ENCODE data around the gene PRELID3B. TPM values are rescaled to one million over a fixed set of nuclear protein-coding genes. Genes with fewer than 3 reads are reported as not detected.

The PRELID3B gene
- total RNA-seq, 1 experiment from 2014 or later = 137 TPM

DNA sequence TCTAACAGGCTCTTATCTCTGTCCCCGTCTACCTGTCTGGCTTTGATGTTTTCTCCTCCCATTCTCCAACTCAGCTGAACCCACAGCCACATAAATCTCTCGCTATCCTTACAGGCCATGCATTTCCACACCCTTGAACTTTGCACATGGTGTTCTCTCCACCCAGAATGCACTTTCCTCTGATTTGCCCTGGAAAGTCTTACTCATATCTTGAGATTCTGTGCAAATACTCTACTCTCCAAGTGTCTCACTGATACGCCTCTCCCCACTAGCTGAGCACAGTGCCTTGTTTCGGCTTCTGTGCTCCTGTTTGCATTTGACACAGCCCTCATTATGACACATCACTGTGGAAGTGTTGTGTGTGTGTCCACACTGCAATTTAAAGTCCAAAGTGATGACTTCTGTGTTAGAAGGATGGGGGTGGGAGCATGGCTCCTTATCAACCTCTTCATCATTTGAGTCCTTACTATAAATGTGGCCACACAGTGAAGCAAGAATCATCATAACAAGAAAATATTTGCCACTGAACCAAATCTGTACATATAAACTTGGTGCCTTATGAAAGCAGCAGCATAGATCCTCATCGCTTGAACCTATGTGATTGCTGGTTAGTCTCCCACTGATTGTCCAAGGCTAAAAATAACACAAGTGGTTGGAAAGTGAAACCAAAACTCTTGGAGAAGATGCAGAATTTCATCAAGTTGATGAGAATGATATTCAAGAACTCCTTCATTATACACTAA is 5.5 kb upstream of the PRELID3B start:
- Histone ChIP-seq H3K4me2 (peak overlapping the region; percentile 73), H3K79me2 (ENCODE audit: low read depth) (no peaks in the 10 kb centered on the region), H4K20me1 (ENCODE audit: insufficient read depth) (no peaks in the 10 kb centered on the region), H3K27ac (peak overlapping the region; percentile 91), H3K9me3 (ENCODE audit: insufficient read depth, low read depth) (no peaks in the 10 kb centered on the region), H3K27me3 (ENCODE audit: insufficient read depth, low read depth) (no peaks in the 10 kb centered on the region), H3K36me3 (ENCODE audit: low read depth) (no peaks in the 10 kb centered on the region), H3F3A (ENCODE audit: insufficient read depth, low read depth) (peaks cover 42% of the 10 kb centered on the region), H3K4me3 (peak overlapping the region; percentile 46), H3K9me2 (ENCODE audit: insufficient read depth) (no peaks in the 10 kb centered on the region), H2AFZ (peak overlapping the region; percentile 0; the same call in 1 of the 2 replicates), H3K4me1 (replicated peaks; ENCODE audit: insufficient read depth) (peaks cover 72% of the 10 kb centered on the region)
- ChIA-PET POLR2A (ENCODE audit: unreplicated experiment) (no interaction called here), CTCF (no interaction called here)
- intact Hi-C loops (cut with micrococcal nuclease; ENCODE audit: unreplicated experiment) = no loop called here
- no peak for TF ChIP-seq EZH2 (IDR thresholded peaks at IDR 0.05; ENCODE audit: low read depth)
- TF ChIP-seq, protein P1, sequence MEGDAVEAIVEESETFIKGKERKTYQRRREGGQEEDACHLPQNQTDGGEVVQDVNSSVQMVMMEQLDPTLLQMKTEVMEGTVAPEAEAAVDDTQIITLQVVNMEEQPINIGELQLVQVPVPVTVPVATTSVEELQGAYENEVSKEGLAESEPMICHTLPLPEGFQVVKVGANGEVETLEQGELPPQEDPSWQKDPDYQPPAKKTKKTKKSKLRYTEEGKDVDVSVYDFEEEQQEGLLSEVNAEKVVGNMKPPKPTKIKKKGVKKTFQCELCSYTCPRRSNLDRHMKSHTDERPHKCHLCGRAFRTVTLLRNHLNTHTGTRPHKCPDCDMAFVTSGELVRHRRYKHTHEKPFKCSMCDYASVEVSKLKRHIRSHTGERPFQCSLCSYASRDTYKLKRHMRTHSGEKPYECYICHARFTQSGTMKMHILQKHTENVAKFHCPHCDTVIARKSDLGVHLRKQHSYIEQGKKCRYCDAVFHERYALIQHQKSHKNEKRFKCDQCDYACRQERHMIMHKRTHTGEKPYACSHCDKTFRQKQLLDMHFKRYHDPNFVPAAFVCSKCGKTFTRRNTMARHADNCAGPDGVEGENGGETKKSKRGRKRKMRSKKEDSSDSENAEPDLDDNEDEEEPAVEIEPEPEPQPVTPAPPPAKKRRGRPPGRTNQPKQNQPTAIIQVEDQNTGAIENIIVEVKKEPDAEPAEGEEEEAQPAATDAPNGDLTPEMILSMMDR (conservative IDR thresholded peaks at IDR 0.05) = no peak
- DNase-seq = peak in 1 of 2 experiments; percentile 99
- no TSS peak for BruUV-seq (replicated peaks)

DNA sequence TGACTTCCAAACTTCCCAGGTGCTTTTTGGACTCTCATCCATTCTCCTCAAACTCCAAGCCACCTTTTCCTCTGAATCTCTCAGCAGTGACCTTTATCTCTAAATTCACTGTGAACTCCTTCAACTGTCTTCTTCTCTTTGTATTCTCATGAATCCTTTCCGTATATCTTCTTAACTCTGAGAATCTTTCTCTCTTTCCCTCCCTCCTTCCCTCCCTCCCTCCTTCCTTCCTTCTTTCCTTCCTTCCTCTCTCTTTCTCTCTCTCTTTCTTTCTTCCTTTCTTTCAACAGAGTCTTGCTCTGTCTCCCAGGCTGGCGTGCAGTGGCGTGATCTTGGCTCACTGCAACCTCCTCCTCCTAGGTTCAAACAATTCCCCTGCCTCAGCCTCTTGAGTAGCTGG is 4.3 kb upstream of the PRELID3B start:
- H3K4me3 ChIP-seq = no peak overlapping the region
- peak overlapping the region; percentile 73; the same call in 1 of the 2 replicates for H3K4me2 ChIP-seq
- no peaks in the 10 kb centered on the region for H3K9me2 ChIP-seq (ENCODE audit: insufficient read depth)
- H4K20me1 ChIP-seq (ENCODE audit: insufficient read depth) = no peaks in the 10 kb centered on the region
- no peak for DNase-seq
- no peak overlapping the region for H2AFZ ChIP-seq
- CTCF ChIA-PET = no interaction called here
- intact Hi-C loops (cut with micrococcal nuclease; ENCODE audit: unreplicated experiment) = no loop called here
- no peaks in the 10 kb centered on the region for H3K27me3 ChIP-seq (ENCODE audit: insufficient read depth, low read depth)
- peaks cover 44% of the 10 kb centered on the region for H3F3A ChIP-seq (ENCODE audit: insufficient read depth, low read depth)
- no peak for TF ChIP-seq EZH2 (IDR thresholded peaks at IDR 0.05; ENCODE audit: low read depth)
- TF ChIP-seq, protein P1 (conservative IDR thresholded peaks at IDR 0.05) = no peak
- no TSS peak for BruUV-seq (replicated peaks)
- no peaks in the 10 kb centered on the region for H3K36me3 ChIP-seq (ENCODE audit: low read depth)
- peaks cover 74% of the 10 kb centered on the region for H3K4me1 ChIP-seq (replicated peaks; ENCODE audit: insufficient read depth)
- H3K27ac ChIP-seq = peak overlapping the region; percentile 91
- H3K9me3 ChIP-seq (ENCODE audit: insufficient read depth, low read depth) = no peaks in the 10 kb centered on the region
- H3K79me2 ChIP-seq (ENCODE audit: low read depth) = peaks cover 7% of the 10 kb centered on the region
- POLR2A ChIA-PET (ENCODE audit: unreplicated experiment) = no interaction called here

DNA sequence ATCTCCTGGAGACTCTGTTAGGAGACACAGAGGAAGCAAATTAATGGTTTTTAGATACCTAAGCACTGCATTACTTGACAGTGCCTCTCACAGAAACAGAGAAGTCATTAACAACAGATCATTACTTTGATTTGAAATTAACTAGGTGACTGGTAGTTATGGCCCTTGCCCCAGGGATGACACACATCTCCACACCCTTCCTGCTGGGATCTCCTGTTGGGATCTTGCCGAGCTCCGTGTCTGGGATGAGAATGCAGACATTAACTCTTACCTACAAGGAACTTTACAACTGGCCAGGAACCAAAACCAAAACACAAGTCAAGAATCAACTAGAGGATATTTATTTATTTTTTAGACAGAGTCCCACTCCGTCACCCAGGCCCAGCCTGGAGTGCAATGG is 2.2 kb upstream of the PRELID3B start:
- peaks cover 15% of the 10 kb centered on the region for H4K20me1 ChIP-seq (ENCODE audit: insufficient read depth)
- H3F3A ChIP-seq (ENCODE audit: insufficient read depth, low read depth) = peaks cover 44% of the 10 kb centered on the region
- intact Hi-C loops (cut with micrococcal nuclease; ENCODE audit: unreplicated experiment) = loop anchor here (5.0 kb wide), 1 partner anchor 43 kb away; no protein-coding TSS in a partner anchor
- H3K4me1 ChIP-seq (replicated peaks; ENCODE audit: insufficient read depth) = peaks cover 83% of the 10 kb centered on the region
- no peaks in the 10 kb centered on the region for H3K27me3 ChIP-seq (ENCODE audit: insufficient read depth, low read depth)
- H3K36me3 ChIP-seq (ENCODE audit: low read depth) = peaks cover 10% of the 10 kb centered on the region
- H3K9me2 ChIP-seq (ENCODE audit: insufficient read depth) = no peaks in the 10 kb centered on the region
- peak overlapping the region; percentile 73 for H3K4me2 ChIP-seq
- H3K27ac ChIP-seq = peak overlapping the region; percentile 97
- H2AFZ ChIP-seq = no peak overlapping the region
- ChIA-PET POLR2A (ENCODE audit: unreplicated experiment) (interaction anchor here (0.5 kb wide), 1 partner anchor 49 kb away, joined by 3 read pairs; no protein-coding TSS in a partner anchor), CTCF (no interaction called here)
- H3K9me3 ChIP-seq (ENCODE audit: insufficient read depth, low read depth) = no peaks in the 10 kb centered on the region
- TF ChIP-seq, protein P1 (conservative IDR thresholded peaks at IDR 0.05) = no peak
- TF ChIP-seq EZH2 (IDR thresholded peaks at IDR 0.05; ENCODE audit: low read depth) = no peak
- H3K4me3 ChIP-seq = no peak overlapping the region; the same call in 1 of the 2 replicates
- DNase-seq = peak in 1 of 2 experiments; percentile 51
- H3K79me2 ChIP-seq (ENCODE audit: low read depth) = peaks cover 28% of the 10 kb centered on the region
- BruUV-seq (replicated peaks) = no TSS peak

Measured in PC-9 (cell line).